GM18868 (cell line): Measurements from ENCODE around the gene KPNA6.

Experiments
- ATAC-seq: cut with Tn5 transposase; IDR thresholded peaks from one replicate; pipeline ENCODE4 v1.9.1; 2021; ENCODE audit warnings: mild to moderate bottlenecking, moderate library complexity; ENCODE audit not compliant: unreplicated experiment

Gene KPNA6

DNA sequence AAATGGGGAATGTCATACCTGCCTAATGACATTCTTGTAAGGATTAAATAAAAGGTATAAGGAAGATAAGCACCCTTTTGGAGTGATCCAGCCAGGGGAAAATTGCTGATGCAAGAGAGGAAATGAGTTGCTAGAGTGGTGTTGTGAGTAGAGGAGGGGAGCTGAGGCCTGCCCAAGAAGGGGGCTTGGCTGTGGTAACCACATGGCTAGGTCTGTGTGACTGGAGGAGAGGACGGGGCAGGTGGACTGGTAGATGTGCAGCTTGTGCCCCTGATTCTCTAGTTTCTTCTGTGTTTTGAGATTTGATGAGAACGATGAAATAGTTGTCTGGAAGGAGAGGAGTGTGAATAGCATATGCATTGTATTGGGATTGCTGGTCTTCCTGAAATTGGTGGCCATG, 78.2 kb downstream of the KPNA6 start:
- no peak for ATAC-seq

- no peak for ATAC-seq
These were observed 78.6 kb downstream of the KPNA6 start for GRCh38 chr1:32186491-32186890.

GRCh38 chr1:32187850-32188249, 80.0 kb downstream of the KPNA6 start:
- no peak for ATAC-seq

DNA sequence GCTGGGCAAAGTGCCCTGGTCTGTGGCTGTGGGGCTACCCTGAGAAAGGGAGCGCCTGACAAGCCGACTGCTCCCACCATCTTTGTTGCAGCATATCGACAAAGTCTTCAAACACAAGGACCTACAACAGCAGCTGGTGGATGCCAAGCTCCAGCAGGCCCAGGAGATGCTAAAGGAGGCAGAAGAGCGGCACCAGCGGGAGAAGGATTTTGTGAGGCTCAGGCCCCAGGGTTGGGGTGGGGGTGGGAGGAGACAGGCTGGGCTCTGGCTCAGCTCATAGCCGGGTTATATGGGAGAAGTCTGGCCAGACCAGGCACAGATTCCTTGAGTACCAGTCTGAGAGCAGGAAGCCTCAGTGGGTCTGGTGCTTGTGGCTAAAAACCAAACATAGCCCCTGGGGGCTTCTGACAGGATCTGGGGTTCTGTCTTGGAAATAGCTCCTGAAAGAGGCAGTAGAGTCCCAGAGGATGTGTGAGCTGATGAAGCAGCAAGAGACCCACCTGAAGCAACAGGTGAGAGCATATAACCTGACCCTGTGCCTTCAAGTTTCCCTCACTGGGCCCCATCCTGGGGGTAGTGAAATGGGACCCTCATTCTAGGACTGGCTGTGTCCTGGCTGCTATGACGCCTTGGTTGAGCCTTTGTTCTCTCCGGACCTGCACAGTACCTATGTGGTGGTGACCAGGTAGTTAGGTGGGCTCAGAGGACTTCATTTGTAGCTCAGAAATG, 84.5 kb downstream of the KPNA6 start:
- ATAC-seq, result no peak

DNA sequence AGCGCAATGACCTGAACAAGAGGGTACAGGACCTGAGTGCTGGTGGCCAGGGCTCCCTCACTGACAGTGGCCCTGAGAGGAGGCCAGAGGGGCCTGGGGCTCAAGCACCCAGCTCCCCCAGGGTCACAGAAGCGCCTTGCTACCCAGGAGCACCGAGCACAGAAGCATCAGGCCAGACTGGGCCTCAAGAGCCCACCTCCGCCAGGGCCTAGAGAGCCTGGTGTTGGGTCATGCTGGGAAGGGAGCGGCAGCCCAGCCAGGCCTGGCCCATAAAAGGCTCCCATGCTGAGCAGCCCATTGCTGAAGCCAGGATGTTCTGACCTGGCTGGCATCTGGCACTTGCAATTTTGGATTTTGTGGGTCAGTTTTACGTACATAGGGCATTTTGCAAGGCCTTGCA, 87.1 kb downstream of the KPNA6 start:
- ATAC-seq, result no peak

- ATAC-seq, result no peak
These were observed 87.7 kb downstream of the KPNA6 start for GRCh38 chr1:32195531-32195930.

DNA sequence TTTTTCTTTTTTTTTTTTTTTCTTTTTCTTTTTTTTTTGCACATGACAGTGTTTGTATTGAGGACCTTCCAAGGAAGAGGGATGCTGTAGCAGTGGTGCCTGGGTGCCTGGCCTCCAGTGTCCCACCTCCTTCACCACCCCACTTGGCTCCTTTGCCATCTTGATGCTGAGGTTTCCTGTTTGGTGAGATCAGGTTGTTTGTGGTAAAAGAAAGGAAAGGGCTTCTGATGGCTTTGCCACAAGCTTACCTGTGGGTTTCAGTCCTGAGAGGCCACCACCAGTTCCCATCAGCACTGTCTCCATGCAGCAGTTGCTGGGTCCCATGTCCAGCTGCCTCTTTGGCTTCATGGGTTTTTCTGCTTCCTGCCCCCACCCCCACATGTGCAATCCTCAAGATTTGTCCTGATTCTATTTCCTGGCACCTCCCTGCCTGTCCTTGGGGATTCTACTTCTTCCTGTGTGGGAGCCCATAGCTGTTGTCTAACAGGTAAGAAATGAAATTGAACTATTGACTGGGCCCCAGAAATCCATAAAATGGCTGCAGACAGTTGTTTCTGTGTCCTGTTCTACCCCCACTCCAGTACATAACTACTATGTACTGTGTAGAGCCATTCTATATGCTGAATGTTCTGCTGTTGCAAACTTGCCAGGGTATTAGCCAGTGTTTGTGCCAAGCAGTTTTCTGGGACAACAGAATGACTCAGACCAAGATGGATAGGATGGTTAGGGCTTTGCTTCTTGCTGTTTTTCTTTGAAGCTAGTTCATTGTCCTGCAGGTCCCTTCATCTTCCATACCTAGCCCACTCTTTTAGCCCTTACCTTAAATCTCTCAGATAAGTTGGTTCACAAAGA, 88.3 kb downstream of the KPNA6 start:
- ATAC-seq, result no peak

- no peak for ATAC-seq
These were observed 89.2 kb downstream of the KPNA6 start for GRCh38 chr1:32197074-32197473.

GRCh38 chr1:32197837-32198236, 90.0 kb downstream of the KPNA6 start:
- ATAC-seq, result no peak

DNA sequence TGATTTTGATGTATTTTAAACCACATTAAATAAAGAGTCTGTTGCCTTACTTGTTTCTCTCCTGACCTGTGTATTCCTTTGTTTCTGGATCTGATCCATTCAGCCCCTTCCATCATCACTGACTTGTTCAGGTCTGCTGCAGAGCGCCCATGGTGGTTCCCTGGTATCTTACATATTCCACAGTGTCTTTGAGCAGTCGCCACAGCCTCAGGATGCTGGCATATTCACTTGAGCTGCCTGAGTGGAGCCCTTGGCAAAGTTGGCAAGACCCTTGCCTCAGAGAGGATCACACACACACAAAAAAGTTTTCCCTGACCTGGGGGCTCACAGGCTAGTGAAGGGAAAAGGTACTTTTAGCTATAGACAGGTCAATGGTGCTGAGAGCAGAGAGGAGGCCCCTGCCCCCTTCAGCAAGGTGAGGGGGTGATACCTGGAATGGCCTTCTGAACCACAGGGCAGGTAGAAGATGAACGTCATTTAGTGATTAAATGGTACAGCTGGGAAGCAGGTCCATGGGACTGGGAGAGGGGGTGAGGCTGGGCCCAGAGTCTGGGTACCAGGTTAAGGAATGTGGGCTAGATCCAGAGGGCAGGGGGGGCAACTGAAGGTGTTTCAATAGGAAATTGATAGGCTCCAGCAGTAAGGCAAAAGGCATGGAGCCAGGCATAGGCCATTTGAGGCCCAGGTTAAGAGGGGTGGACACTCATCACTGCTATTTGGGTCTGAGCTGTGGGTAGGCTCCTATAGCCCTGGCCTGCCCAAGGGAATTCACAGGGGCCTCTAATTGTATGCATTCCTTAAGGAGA, 90.6 kb downstream of the KPNA6 start:
- no peak for ATAC-seq

DNA sequence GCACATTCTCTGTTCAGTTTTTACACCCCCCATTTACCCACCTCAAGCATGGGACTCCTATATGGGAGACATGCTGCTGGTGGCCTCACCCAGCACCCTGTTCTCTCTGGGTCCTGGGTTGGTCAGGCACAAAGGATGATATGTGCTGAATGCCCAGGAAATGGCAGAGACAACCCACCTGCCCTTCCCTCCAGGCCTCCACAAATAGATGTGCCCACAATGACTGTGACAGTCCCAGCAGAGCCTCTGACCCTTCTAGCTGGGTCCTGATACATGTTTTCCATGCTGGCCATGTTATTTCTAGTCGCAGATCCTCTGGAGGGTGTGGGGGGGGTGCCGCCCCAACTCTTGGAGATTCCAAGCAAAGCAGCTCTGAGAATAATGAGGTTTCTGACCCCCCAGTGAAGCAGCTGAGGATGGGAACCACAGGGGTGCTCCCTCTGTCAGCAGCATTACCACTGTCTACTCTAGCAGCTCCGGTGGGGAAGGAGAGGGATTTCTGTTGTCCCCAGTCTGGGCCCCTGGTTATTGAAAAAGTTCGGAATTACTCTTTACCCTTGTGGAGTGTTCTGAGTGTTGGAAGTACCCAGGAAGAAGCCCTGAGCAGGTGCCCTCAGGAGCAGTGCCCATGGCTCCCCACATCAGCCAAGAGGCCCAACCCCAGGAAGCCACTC, 91.3 kb downstream of the KPNA6 start:
- ATAC-seq, result no peak

GRCh38 chr1:32199717-32200072, 91.8 kb downstream of the KPNA6 start:
- ATAC-seq, result no peak

DNA sequence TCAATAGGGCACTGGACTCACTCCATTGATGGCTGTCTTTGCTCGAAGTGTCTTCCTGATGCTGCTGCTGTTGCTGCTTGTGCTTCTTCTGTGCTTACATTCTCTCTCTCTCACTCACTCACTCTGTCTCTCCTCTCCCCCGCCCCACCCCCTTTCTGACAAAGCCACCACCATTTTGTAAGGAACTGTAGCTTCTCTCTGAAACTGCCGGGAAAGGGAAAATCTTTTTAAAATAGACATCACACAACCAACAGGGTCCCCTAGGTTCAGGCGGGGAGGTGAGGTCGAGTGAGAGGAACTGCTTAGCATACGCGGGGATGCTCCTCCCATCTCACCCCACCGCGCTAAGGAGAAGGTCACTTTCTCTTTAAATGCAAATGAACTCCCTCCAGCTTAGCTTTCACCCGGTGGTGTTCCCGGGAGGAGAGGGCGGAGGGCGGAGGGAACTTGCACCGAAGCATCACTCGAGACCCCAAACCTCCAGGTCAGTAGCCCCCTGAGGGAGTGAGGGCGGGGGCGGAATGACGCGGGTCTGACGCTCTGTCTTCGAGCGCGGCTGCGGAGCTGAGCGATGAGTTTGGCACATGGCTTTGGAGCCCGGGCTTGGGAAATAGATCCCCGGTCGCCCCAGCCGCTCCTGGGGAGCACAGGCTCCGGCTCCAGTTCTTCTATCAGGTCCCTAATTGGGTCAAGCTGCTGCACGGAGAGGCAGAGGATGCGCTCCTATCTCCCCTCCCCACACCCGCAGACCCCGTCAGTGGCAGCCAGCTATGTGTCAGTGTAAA, 92.6 kb downstream of the KPNA6 start, which contains the start of gene CCDC28B:
Gene CCDC28B, plus strand, starts transcription at position 370 of the 785 bp plus-strand sequence. CDS start 1,341 bp downstream, outside the sequence.
- no peak for ATAC-seq

DNA sequence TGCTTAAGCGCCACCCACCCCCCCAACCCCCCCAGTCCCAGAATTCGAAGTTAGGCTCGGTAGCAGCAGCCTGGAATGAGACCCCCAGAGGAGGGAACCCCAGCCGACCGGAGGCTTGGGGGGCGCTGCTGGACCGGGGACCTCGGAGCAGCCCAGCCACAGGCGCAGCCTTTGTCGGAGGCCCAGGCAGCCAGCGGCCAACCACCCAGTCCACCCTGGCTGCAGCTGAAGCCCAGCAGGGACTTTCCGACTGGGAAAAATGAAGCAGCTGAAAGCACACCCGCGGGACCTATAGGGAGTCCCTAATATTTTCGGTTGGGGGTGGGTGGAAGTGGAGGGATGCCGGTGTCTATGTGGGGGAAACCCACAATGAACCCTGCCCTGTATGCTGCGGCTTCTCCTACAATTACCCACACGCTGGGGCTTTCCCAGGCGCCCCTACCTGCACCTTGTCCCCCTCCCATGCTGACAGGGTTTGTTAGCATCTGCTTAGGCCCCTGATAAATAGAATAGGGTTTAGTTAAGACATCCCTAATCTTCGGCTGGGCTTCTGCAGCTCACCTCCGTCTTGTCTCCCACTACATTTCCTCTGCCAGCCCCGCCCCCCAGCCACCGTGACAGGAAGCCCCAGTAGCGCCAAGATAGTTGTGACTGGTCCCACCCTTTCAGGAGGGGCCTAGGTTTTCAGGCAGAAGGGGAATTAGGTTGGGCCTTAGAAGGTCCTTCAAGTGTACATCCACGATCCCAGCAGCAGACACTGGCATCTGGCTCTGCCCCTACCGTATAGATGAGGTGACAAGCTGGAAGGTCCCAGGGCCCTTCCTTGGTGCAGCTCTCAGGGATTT, 93.4 kb downstream of the KPNA6 start:
- peak; percentile 52 for ATAC-seq

- no peak for ATAC-seq
These were observed 97.1 kb downstream of the KPNA6 start for GRCh38 chr1:32204943-32205361.

GRCh38 chr1:32205401-32206370, 97.8 kb downstream of the KPNA6 start, which contains the start of gene IQCC:
Gene IQCC (plus strand): TSS chr1:32205671. CDS start chr1:32205682, 11 bp downstream.
- ATAC-seq, result peak; percentile 40

DNA sequence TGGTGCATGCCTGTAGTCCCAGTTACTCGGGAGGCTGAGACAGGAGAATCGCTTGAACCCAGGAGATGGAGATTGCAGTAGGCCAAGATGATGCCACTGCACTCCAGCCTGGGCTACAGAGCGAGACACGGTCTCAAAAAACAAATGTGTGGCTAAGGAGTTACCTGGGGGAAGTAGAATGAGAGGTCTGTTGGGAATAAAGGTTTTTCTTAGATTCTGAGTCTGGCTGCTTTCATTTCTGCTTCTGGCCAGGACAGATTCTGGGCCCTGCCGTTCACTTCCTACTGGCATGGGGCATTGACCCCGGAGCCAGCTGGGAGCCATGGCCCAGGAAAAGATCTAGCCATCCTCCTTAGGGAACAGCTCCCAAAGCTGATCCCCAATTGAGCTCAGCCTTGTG, 100.6 kb downstream of the KPNA6 start:
- ATAC-seq, result no peak

DNA sequence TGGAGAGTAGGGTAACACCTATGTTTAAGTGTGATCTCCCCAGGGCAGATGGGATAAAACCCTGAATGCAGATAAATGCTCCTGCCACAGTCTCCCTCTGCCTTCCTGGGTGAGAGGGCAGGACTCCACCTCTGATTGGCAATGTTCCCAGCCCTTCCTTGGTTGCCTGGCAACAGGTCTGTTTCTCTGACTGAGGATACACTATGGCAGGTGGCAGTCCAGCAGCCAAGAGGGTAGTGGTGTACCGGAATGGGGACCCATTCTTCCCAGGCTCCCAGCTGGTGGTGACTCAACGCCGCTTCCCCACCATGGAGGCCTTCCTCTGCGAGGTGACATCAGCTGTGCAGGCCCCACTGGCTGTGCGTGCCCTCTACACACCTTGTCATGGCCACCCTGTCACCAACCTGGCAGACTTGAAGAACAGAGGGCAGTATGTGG, 101.1 kb downstream of the KPNA6 start, which contains the start of gene DCDC2B:
Gene DCDC2B, plus strand, starts transcription at position 199 of the 438 bp plus-strand sequence. Its CDS starts 5 bp downstream, at position 204.
- no peak for ATAC-seq
